ENCODE data around the gene SLC30A7.

DNA sequence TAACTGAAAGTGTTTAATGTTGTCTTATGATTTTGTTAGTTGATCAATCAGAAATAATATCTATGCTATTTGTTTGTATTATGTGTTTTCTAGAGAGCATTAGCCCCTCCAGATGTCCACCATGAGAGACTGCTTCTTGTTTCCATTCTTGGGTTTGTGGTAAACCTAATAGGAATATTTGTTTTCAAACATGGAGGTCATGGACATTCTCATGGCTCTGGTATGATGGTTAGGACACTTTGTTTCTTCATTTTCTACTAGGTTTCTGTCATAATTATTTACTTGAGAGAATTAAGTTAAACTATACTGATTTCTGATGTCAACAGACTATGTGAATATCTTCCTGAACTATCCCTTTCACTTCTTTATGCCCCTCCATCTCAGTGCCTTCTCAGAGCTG is 16.1 kb downstream of the SLC30A7 start:
- TF ChIP-seq, protein P1, sequence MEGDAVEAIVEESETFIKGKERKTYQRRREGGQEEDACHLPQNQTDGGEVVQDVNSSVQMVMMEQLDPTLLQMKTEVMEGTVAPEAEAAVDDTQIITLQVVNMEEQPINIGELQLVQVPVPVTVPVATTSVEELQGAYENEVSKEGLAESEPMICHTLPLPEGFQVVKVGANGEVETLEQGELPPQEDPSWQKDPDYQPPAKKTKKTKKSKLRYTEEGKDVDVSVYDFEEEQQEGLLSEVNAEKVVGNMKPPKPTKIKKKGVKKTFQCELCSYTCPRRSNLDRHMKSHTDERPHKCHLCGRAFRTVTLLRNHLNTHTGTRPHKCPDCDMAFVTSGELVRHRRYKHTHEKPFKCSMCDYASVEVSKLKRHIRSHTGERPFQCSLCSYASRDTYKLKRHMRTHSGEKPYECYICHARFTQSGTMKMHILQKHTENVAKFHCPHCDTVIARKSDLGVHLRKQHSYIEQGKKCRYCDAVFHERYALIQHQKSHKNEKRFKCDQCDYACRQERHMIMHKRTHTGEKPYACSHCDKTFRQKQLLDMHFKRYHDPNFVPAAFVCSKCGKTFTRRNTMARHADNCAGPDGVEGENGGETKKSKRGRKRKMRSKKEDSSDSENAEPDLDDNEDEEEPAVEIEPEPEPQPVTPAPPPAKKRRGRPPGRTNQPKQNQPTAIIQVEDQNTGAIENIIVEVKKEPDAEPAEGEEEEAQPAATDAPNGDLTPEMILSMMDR (conservative IDR thresholded peaks at IDR 0.05; ENCODE audit: low read depth, low read length) = no peak
- no peak for TF ChIP-seq EZH2 (IDR thresholded peaks at IDR 0.05; ENCODE audit: borderline replicate concordance, low read depth, low read length, poor library complexity, severe bottlenecking)
